C4-2B (cell line): ENCODE results near the gene CYB5B.

Experiments
- CTCF ChIP-seq: fragments of 450-650 bp; conservative IDR thresholded peaks from 2 replicates; pipeline ENCODE4 v1.5.1; 2017; ENCODE audit warnings: mild to moderate bottlenecking
- ZFX ChIP-seq: fragments of 450-650 bp; IDR thresholded peaks from 2 replicates; pipeline ENCODE4 v1.6.1; 2017

GRCh38 chr16:69396187-69397061 lies 28.0 kb upstream of the CYB5B start:
- TF ChIP-seq CTCF (peak; percentile 75), ZFX (no peak)
